HEK293 (cell line): ENCODE measurements around the gene MARCO.

Source experiments
- KLF1 ChIP-seq: fragments of 450-650 bp; formaldehyde crosslinking; IDR thresholded peaks from 2 replicates; pipeline ENCODE4 v1.5.1; 2016; ENCODE audit warnings: missing biosample characterization, missing genetic modification characterization
- WT1 ChIP-seq: fragments of 450-650 bp; formaldehyde crosslinking; IDR thresholded peaks from 2 replicates; pipeline ENCODE4 v1.5.1; 2016; ENCODE audit warnings: missing biosample characterization, missing genetic modification characterization
- ZBTB1 ChIP-seq: fragments of 450-650 bp; formaldehyde crosslinking; IDR thresholded peaks from 2 replicates; pipeline ENCODE4 v1.5.1; 2016; ENCODE audit warnings: missing biosample characterization, missing genetic modification characterization
- ZFHX2 ChIP-seq: fragments of 450-650 bp; formaldehyde crosslinking; conservative IDR thresholded peaks from 2 replicates; pipeline ENCODE4 v1.5.1; 2016; ENCODE audit warnings: missing biosample characterization, missing genetic modification characterization
- ZNF223 ChIP-seq: fragments of 450-650 bp; formaldehyde crosslinking; IDR thresholded peaks from 2 replicates; pipeline ENCODE4 v1.5.1; 2016; ENCODE audit warnings: missing biosample characterization, missing genetic modification characterization
- ZNF350 ChIP-seq: fragments of 450-650 bp; formaldehyde crosslinking; IDR thresholded peaks from 2 replicates; pipeline ENCODE4 v1.5.0; 2017; ENCODE audit warnings: missing biosample characterization, mild to moderate bottlenecking, missing genetic modification characterization
- ZNF423 ChIP-seq: fragments of 450-650 bp; formaldehyde crosslinking; IDR thresholded peaks from 2 replicates; pipeline ENCODE4 v1.5.1; 2016; ENCODE audit warnings: missing biosample characterization, missing genetic modification characterization
- ZNF555 ChIP-seq: fragments of 450-650 bp; formaldehyde crosslinking; conservative IDR thresholded peaks from 2 replicates; pipeline ENCODE4 v1.5.1; 2017; ENCODE audit warnings: missing biosample characterization, mild to moderate bottlenecking, missing genetic modification characterization, inconsistent platforms
- ZNF600 ChIP-seq: fragments of 450-650 bp; formaldehyde crosslinking; IDR thresholded peaks from 2 replicates; pipeline ENCODE4 v1.5.1; 2016; ENCODE audit warnings: missing biosample characterization, missing genetic modification characterization
- ZNF707 ChIP-seq: fragments of 450-650 bp; formaldehyde crosslinking; IDR thresholded peaks from 2 replicates; pipeline ENCODE4 v1.5.1; 2016; ENCODE audit warnings: missing biosample characterization, missing genetic modification characterization
- TF ChIP-seq, protein P1 (sequence below): fragments of 450-650 bp; formaldehyde crosslinking; IDR thresholded peaks from 2 replicates; pipeline ENCODE4 v1.5.1; 2016; ENCODE audit warnings: missing biosample characterization, missing genetic modification characterization
- TF ChIP-seq, protein P2 (sequence below): fragments of 450-650 bp; formaldehyde crosslinking; optimal IDR thresholded peaks from 2 replicates; pipeline ENCODE3; 2016; ENCODE audit warnings: missing biosample characterization, mild to moderate bottlenecking, missing genetic modification characterization
- TF ChIP-seq, protein P3 (sequence below): fragments of 450-650 bp; formaldehyde crosslinking; IDR thresholded peaks from 2 replicates; pipeline ENCODE4 v1.5.1; 2017; ENCODE audit warnings: missing biosample characterization, missing genetic modification characterization

DNA sequence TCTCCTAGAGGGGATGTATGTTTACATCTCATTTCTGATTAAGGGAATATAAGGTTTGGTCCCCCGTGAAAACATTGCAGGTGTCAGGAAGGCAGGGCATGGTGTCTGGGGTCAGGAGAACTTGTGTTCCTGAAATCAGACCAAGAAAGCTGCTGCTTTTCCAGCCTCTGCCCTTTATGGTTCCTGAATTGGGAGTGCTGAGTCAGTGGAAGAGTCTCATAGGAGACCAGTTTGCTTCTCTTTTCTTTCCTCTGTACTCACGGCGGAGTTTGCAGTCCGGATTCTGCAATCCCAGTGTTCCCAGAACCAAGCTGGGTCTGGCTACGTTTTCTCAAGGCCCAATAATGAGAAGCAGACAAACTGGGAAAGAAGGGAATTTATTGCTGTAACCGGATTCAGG lies 5.1 kb upstream of the MARCO start:
- TF ChIP-seq ZNF555 (tag by site-specific recombination) (no peak), ZNF223 (tag by site-specific recombination) (no peak), WT1 (no peak), ZNF423 (tag by site-specific recombination) (no peak), ZNF600 (tag by site-specific recombination) (no peak), ZNF350 (tag by site-specific recombination) (no peak), KLF1 (no peak), ZFHX2 (tag by site-specific recombination) (no peak), ZNF707 (tag by site-specific recombination) (no peak), ZBTB1 (tag by site-specific recombination) (no peak)
- TF ChIP-seq, protein P1, sequence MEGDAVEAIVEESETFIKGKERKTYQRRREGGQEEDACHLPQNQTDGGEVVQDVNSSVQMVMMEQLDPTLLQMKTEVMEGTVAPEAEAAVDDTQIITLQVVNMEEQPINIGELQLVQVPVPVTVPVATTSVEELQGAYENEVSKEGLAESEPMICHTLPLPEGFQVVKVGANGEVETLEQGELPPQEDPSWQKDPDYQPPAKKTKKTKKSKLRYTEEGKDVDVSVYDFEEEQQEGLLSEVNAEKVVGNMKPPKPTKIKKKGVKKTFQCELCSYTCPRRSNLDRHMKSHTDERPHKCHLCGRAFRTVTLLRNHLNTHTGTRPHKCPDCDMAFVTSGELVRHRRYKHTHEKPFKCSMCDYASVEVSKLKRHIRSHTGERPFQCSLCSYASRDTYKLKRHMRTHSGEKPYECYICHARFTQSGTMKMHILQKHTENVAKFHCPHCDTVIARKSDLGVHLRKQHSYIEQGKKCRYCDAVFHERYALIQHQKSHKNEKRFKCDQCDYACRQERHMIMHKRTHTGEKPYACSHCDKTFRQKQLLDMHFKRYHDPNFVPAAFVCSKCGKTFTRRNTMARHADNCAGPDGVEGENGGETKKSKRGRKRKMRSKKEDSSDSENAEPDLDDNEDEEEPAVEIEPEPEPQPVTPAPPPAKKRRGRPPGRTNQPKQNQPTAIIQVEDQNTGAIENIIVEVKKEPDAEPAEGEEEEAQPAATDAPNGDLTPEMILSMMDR (tag by site-specific recombination): no peak
- TF ChIP-seq, protein P2, sequence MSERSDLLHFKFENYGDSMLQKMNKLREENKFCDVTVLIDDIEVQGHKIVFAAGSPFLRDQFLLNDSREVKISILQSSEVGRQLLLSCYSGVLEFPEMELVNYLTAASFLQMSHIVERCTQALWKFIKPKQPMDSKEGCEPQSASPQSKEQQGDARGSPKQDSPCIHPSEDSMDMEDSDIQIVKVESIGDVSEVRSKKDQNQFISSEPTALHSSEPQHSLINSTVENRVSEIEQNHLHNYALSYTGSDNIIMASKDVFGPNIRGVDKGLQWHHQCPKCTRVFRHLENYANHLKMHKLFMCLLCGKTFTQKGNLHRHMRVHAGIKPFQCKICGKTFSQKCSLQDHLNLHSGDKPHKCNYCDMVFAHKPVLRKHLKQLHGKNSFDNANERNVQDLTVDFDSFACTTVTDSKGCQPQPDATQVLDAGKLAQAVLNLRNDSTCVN: no peak
- TF ChIP-seq, protein P3, sequence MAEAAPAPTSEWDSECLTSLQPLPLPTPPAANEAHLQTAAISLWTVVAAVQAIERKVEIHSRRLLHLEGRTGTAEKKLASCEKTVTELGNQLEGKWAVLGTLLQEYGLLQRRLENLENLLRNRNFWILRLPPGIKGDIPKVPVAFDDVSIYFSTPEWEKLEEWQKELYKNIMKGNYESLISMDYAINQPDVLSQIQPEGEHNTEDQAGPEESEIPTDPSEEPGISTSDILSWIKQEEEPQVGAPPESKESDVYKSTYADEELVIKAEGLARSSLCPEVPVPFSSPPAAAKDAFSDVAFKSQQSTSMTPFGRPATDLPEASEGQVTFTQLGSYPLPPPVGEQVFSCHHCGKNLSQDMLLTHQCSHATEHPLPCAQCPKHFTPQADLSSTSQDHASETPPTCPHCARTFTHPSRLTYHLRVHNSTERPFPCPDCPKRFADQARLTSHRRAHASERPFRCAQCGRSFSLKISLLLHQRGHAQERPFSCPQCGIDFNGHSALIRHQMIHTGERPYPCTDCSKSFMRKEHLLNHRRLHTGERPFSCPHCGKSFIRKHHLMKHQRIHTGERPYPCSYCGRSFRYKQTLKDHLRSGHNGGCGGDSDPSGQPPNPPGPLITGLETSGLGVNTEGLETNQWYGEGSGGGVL (tag by site-specific recombination): no peak
